Keratinocyte (primary cell): ENCODE results near the gene FNDC3B.

ENCODE experiments used
- EZH2 ChIP-seq: IDR thresholded peaks from one replicate; pipeline ENCODE4 v1.6.1; 2012; ENCODE audit warnings: inconsistent platforms, mild to moderate bottlenecking, low read length, moderate library complexity
- TF ChIP-seq, protein P1 (sequence below), 3 experiments: IDR thresholded peaks in 1 of 3; conservative IDR thresholded peaks in 1 of 3; optimal IDR thresholded peaks in 1 of 3; 2 replicates in 2 of 3; 3 replicates in 1 of 3; pipeline versions ENCODE3 to v1.5.1; 2011; ENCODE audit warnings: low read length in 3 of 3, mild to moderate bottlenecking in 3 of 3, moderate library complexity in 2 of 3, control low read depth in 1 of 3, inconsistent platforms in 1 of 3; ENCODE audit not compliant: insufficient read depth in 2 of 3; ENCODE audit errors: extremely low read depth in 1 of 3

DNA sequence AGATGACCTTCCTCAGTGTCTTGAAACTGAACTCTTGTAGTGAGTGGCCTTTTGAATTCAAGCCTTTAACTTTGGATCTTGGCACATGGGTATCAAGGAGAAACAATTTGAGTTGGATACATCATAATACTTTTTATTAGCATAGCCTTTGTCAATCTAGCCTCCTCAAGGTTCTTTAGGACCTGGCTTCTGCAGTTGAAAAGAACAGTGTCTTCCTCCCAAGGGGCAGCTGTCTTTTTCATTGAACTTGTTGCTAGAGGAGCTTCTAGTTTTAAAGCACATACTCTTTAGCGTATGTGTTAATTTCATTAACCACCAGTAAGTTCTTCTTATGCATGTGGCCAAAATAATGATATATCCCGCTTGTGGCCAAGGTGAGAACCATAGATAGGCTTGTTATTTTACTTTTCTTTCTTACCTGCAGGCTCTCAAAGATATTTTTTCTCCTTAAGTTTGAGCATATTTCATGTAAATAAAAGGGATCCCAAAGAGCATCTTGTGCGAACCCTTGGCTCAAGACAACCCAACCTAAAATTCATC, 325.7 kb downstream of the FNDC3B start:
- TF ChIP-seq, protein P1, sequence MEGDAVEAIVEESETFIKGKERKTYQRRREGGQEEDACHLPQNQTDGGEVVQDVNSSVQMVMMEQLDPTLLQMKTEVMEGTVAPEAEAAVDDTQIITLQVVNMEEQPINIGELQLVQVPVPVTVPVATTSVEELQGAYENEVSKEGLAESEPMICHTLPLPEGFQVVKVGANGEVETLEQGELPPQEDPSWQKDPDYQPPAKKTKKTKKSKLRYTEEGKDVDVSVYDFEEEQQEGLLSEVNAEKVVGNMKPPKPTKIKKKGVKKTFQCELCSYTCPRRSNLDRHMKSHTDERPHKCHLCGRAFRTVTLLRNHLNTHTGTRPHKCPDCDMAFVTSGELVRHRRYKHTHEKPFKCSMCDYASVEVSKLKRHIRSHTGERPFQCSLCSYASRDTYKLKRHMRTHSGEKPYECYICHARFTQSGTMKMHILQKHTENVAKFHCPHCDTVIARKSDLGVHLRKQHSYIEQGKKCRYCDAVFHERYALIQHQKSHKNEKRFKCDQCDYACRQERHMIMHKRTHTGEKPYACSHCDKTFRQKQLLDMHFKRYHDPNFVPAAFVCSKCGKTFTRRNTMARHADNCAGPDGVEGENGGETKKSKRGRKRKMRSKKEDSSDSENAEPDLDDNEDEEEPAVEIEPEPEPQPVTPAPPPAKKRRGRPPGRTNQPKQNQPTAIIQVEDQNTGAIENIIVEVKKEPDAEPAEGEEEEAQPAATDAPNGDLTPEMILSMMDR (optimal IDR thresholded peaks at IDR 0.05 in 1 of 3, IDR thresholded peaks at IDR 0.05 in 1 of 3, conservative IDR thresholded peaks at IDR 0.05 in 1 of 3; ENCODE audit: extremely low read depth in 1 of 3, insufficient read depth in 2 of 3, low read length in 3 of 3), result no peak
- no peak for TF ChIP-seq EZH2
